Renal cortex interstitium (tissue), 11 donors: ENCODE measurements around the gene TAS2R4. TPM values are rescaled to one million over a fixed set of nuclear protein-coding genes. Genes with fewer than 3 reads are reported as not detected.
"Not testable (repeated sequence)": the region's sequence is repeated elsewhere in the genome, so short reads cannot be mapped to it uniquely, and the experiment has no call there.

Source experiments
- DNase-seq, 11 donors: peaks; one replicate each; pipeline ENCODE4 v3.0.0-alpha.2; 2013; ENCODE audit warnings: low read depth in 9 of 11, low spot score in 4 of 11; ENCODE audit errors: extremely low read depth in 1 of 11
- polyA plus RNA-seq, 3 donors: library from polyadenylated mRNA; unstranded; fragments of 120-200 nt; gene quantifications; one replicate each; pipeline ENCODE4 v1.2.1, GENCODE V29; 2013; ENCODE audit not compliant: insufficient read length in 3 of 3

TAS2R4 gene
- polyA plus RNA-seq, 3 donors = 1.6 to 5.4 (median 1.6) TPM

GRCh38 chr7:141788296-141788695, 11.8 kb downstream of the TAS2R4 start:
- no peak for DNase-seq

- DNase-seq = no peak
Observed at GRCh38 chr7:141789917-141790316, 13.4 kb downstream of the TAS2R4 start, which contains the start of gene TAS2R5. TSS of gene TAS2R5 (plus strand) at chr7:141790217. CDS start at chr7:141790362, 145 bp downstream.

GRCh38 chr7:141792526-141792925, 16.1 kb downstream of the TAS2R4 start:
- DNase-seq = no peak

- DNase-seq = no peak
Observed at GRCh38 chr7:141820067-141820466, 43.6 kb downstream of the TAS2R4 start.

- not testable (repeated sequence) for DNase-seq
Observed at GRCh38 chr7:141822432-141822831, 46.0 kb downstream of the TAS2R4 start.

Other genes with a start within 250 kb of the TAS2R4 start
- gene AGK, start 225.3 kb upstream of the TAS2R4 start, polyA plus RNA-seq = 10 to 100 TPM; 35.3 to 45.1 (median 38.4) TPM
- 10 to 100 TPM; 25.4 to 32.6 (median 28.7) TPM for gene DENND11, start 74.5 kb upstream of the TAS2R4 start, polyA plus RNA-seq
- gene WEE2, start 68.3 kb upstream of the TAS2R4 start, polyA plus RNA-seq = under 1 TPM; 0.10 to 0.33 (median 0.17) TPM
- gene SSBP1, start 38.3 kb upstream of the TAS2R4 start, polyA plus RNA-seq = 100 to 1,000 TPM; 119 to 154 (median 136) TPM
- gene TAS2R3, start 12.6 kb upstream of the TAS2R4 start, polyA plus RNA-seq = under 1 TPM; 0.65 to 0.92 (median 0.82) TPM
- gene TAS2R5, start 13.5 kb downstream of the TAS2R4 start, polyA plus RNA-seq = 1 to 10 TPM; 3.0 to 9.8 (median 3.4) TPM
- under 1 TPM; 0.27 to 0.68 (median 0.30) TPM for gene PRSS37, start 64.8 kb downstream of the TAS2R4 start, polyA plus RNA-seq
- under 1 TPM in 1 of 3 donors, not detected in 2; 0.09 TPM for gene OR9A4, start 139.7 kb downstream of the TAS2R4 start, polyA plus RNA-seq
- gene CLEC5A, start 170.3 kb downstream of the TAS2R4 start, polyA plus RNA-seq = under 1 TPM; 0.29 to 0.62 (median 0.34) TPM
- gene TAS2R38, start 197.1 kb downstream of the TAS2R4 start, polyA plus RNA-seq = not detected
- 10 to 100 TPM; 21.8 to 26.9 (median 22.1) TPM for gene MGAM, start 219.2 kb downstream of the TAS2R4 start, polyA plus RNA-seq